ENCODE results near the gene DUS1L.

DNA sequence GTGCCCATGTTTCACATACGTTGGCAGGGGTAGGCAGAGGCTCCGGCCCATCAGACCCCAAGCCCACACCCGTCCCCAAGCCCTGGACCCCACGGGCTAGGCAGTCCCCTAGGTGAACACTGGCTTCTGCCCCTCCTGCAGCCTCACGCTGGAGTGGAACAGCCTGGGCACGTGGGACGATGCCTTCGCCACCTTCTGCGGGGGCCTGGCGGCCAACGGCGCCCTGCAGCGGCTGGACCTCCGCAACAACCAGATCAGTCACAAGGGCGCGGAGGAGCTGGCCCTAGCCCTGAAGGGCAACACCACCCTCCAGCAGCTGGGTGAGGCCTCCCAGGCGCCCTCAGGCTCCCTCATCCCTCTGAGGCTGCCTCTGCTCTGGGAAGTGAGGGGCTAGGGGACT, 40.7 kb downstream of the DUS1L start:
- no peak for TF ChIP-seq EZH2 (IDR thresholded peaks at IDR 0.05; ENCODE audit: low read depth, unreplicated experiment)
- no peak for TF ChIP-seq EZH2phosphoT487 (IDR thresholded peaks at IDR 0.05; ENCODE audit: unreplicated experiment)

Data from GM23338 (cell line).